HG03039 (cell line): ENCODE data around the gene FPGS.
"Not testable (repeated sequence)": the region's sequence is repeated elsewhere in the genome, so short reads cannot be mapped to it uniquely, and the experiment has no call there.

Source experiments
- ATAC-seq: cut with Tn5 transposase; IDR thresholded peaks from one replicate; pipeline ENCODE4 v1.9.1; 2021; ENCODE audit warnings: mild to moderate bottlenecking, moderate library complexity; ENCODE audit not compliant: unreplicated experiment

The FPGS gene

GRCh38 chr9:127832248-127832647, 29.6 kb downstream of the FPGS start:
- ATAC-seq, result no peak

GRCh38 chr9:127833555-127833954, 30.9 kb downstream of the FPGS start:
- no peak for ATAC-seq

- ATAC-seq, result no peak
Observed at GRCh38 chr9:127835991-127836516, 33.4 kb downstream of the FPGS start.

GRCh38 chr9:127836561-127836960, 33.9 kb downstream of the FPGS start:
- not testable (repeated sequence) for ATAC-seq

GRCh38 chr9:127837346-127837745, 34.7 kb downstream of the FPGS start:
- ATAC-seq, result no peak

GRCh38 chr9:127838375-127839078, 35.8 kb downstream of the FPGS start:
- ATAC-seq, result no peak

GRCh38 chr9:127841087-127841835, 38.6 kb downstream of the FPGS start:
- ATAC-seq, result no peak

- no peak for ATAC-seq
Observed at GRCh38 chr9:127844821-127845359, 42.2 kb downstream of the FPGS start.

GRCh38 chr9:127845619-127846018, 42.9 kb downstream of the FPGS start:
- not testable (repeated sequence) for ATAC-seq

GRCh38 chr9:127846443-127847177, 43.9 kb downstream of the FPGS start:
- no peak for ATAC-seq

- no peak for ATAC-seq
Observed at GRCh38 chr9:127847178-127847510, 44.5 kb downstream of the FPGS start.

- ATAC-seq, result no peak
Observed at GRCh38 chr9:127847833-127848755, 45.4 kb downstream of the FPGS start.

GRCh38 chr9:127848756-127849504, 46.2 kb downstream of the FPGS start:
- ATAC-seq, result no peak

GRCh38 chr9:127850286-127850830, 47.7 kb downstream of the FPGS start:
- ATAC-seq, result no peak

GRCh38 chr9:127852829-127853228, 50.1 kb downstream of the FPGS start:
- no peak for ATAC-seq

GRCh38 chr9:127853312-127854183, 50.9 kb downstream of the FPGS start:
- no peak for ATAC-seq

- ATAC-seq, result no peak
Observed at GRCh38 chr9:127854184-127854806, 51.6 kb downstream of the FPGS start, which contains the start of gene ENG. ENG (minus strand) TSS chr9:127854658; CDS start chr9:127854355, 303 bp downstream.

GRCh38 chr9:127854960-127855359, 52.3 kb downstream of the FPGS start:
- ATAC-seq, result no peak
